Spleen (tissue), 11 donors: ENCODE measurements around the gene DPAGT1. TPM values are rescaled to one million over a fixed set of nuclear protein-coding genes. Genes with fewer than 3 reads are reported as not detected.

Experiments used
- DNase-seq: peaks from one replicate; pipeline ENCODE4 v3.0.0-alpha.2; 2020
- H3K27ac ChIP-seq, 8 donors: fragments of 200-600 bp; sonication (generic) in 7 of 8; 1 replicate in 4 of 8; 2 replicates in 4 of 8; pipeline versions ENCODE4 v1.5.0 to v1.8.0; 2016 to 2021; ENCODE audit warnings: inconsistent platforms in 4 of 8, mild to moderate bottlenecking in 4 of 8, moderate library complexity in 1 of 8
- H3K27me3 ChIP-seq, 7 donors: fragments of 200-600 bp; sonication (generic) in 6 of 7; replicated peaks in 1 of 7; 1 replicate in 4 of 7; 2 replicates in 3 of 7; pipeline versions ENCODE4 v1.5.0 to v1.8.0; 2016 to 2021; ENCODE audit warnings: inconsistent platforms in 3 of 7, mild to moderate bottlenecking in 1 of 7
- H3K36me3 ChIP-seq, 6 donors: fragments of 200-600 bp; sonication (generic) in 5 of 6; 1 replicate in 4 of 6; 2 replicates in 2 of 6; pipeline versions ENCODE4 v1.5.0 to v1.8.0; 2016 to 2021; ENCODE audit warnings: inconsistent platforms in 2 of 6
- H3K4me1 ChIP-seq, 6 donors: fragments of 200-600 bp; sonication (generic) in 5 of 6; 1 replicate in 3 of 6; 2 replicates in 3 of 6; pipeline versions ENCODE4 v1.5.0 to v1.8.0; 2016 to 2021; ENCODE audit warnings: inconsistent platforms in 3 of 6
- H3K4me3 ChIP-seq, 8 donors: fragments of 200-600 bp; sonication (generic) in 7 of 8; 1 replicate in 4 of 8; 2 replicates in 4 of 8; pipeline versions ENCODE4 v1.5.0 to v1.8.0; 2016 to 2021; ENCODE audit warnings: inconsistent platforms in 4 of 8, mild to moderate bottlenecking in 4 of 8, moderate library complexity in 2 of 8
- H3K9me3 ChIP-seq, 8 donors: fragments of 200-600 bp; sonication (generic) in 7 of 8; 1 replicate in 4 of 8; 2 replicates in 4 of 8; pipeline versions ENCODE4 v1.5.0 to v1.8.0; 2016 to 2021; ENCODE audit warnings: inconsistent platforms in 4 of 8
- POLR2A ChIP-seq, 3 donors: fragments of 450-650 bp; IDR thresholded peaks; one replicate each; pipeline ENCODE4 v1.5.1; 2017; ENCODE audit warnings: antibody characterized with exemption in 3 of 3, mild to moderate bottlenecking in 1 of 3
- POLR2AphosphoS5 ChIP-seq, 3 donors: sonication (generic); formaldehyde crosslinking; IDR thresholded peaks; one replicate each; pipeline ENCODE4 v1.5.1; 2017; ENCODE audit warnings: antibody characterized with exemption in 3 of 3
- WGBS, 5 donors: extraction: QIAGEN DNeasy Blood & Tissue Kit in 3 of 5; methylation state at CpG; one replicate each; pipeline versions ENCODE4 v1.1.5 to v1.1.7; 2013 to 2018; 5-methylcytosine and 5-hydroxymethylcytosine counted together
- intact Hi-C: fragments of 100-400 bp; cut with DNase I; formaldehyde crosslinking; loops from one replicate; pipeline ENCODE4 v1.15.0; 2023; ENCODE audit warnings: low total_unique reads
- polyA plus RNA-seq, 3 donors: library from polyadenylated mRNA; stranded (reverse); fragments of 200-250 nt; gene quantifications; one replicate each; pipeline ENCODE4 v1.2.1, GENCODE V29; 2013
- total RNA-seq, 7 donors: library from RNA; depleted of rRNA in 3 of 7; stranded (reverse); fragments of >200 nt in 3 of 7; fragmentation: NEBNext Ultra II Directional in 4 of 7; extraction: Animal tissue kit (Norgen Biotek cat#: 25700) in 4 of 7; gene quantifications; one replicate each; pipeline versions ENCODE4 v1.1.0 to v1.2.1, GENCODE V29; 2016 to 2021
- TF ChIP-seq, protein P1 (sequence below), 11 experiments: fragments of 200-600 bp in 7 of 11; fragments of 450-650 bp in 4 of 11; sonication (generic) in 4 of 11; IDR thresholded peaks in 8 of 11; conservative IDR thresholded peaks in 3 of 11; 1 replicate in 7 of 11; 2 replicates in 4 of 11; pipeline versions ENCODE4 v1.4.0 to v1.8.0; 2016 to 2021; ENCODE audit warnings: antibody characterized with exemption in 11 of 11, inconsistent platforms in 4 of 11, mild to moderate bottlenecking in 1 of 11
- donor health status: healthy with polysubstance abuse.
- donor health status: DM: no; HTN: no; CAD: no; lungs with moderate emphysema.
- donor health status: DM: no; HTN: no; CAD: no.
- donor health status: Bipolar disorder and iron deficiency.
- donor health status: healthy.
- donor health status: DM: no; HTN: no; CAD: no.
- donor health status: DM: yes; HTN: yes; CAD: no.

DPAGT1 gene
- total and polyA plus RNA-seq, 10 donors, result 20.7 to 58.9 (median 33.7) TPM

DNA sequence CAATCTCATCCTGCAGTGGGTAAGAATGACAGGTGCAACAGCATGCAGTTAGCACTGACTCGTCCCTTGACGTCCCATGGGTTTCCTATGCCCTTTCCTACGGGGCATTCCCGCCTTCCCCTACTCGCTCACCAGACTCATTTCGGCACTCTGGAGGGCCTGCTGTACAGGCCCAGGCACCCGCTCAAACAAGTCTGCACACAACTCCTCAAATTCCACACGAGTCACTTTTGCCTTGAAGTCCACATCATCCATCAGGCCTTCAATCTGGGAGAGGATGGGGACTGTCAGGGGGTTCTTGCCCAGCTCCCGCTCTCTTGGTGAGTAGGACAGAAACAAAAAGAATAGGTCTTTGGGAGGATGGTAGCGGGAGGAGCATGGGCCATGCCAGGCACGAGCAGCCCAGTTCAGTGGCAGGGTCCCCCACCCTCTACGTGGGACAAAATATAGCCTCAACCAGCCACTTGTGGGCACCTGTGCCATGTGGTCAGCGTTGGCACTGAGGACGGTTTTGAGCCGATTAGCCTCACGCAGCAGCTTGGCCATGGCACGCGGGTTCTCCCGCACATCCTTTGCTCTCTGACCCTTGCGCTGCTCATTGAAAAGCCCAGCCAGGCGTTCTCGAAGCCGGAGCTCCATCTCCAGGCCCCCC, 49.4 kb downstream of the DPAGT1 start:
- H3K36me3 ChIP-seq, result peaks cover 4 to 82% (median 77%) of the 10 kb centered on the region in 6 donors
- peak; percentile 42 for DNase-seq
- no peaks in the 10 kb centered on the region for H3K9me3 ChIP-seq
- H3K27ac ChIP-seq, result no peak overlapping the region
- no peak overlapping the region for H3K4me3 ChIP-seq
- H3K27me3 ChIP-seq, result no peaks in the 10 kb centered on the region
- intact Hi-C loops, result no loop called here
- TF ChIP-seq, protein P1, sequence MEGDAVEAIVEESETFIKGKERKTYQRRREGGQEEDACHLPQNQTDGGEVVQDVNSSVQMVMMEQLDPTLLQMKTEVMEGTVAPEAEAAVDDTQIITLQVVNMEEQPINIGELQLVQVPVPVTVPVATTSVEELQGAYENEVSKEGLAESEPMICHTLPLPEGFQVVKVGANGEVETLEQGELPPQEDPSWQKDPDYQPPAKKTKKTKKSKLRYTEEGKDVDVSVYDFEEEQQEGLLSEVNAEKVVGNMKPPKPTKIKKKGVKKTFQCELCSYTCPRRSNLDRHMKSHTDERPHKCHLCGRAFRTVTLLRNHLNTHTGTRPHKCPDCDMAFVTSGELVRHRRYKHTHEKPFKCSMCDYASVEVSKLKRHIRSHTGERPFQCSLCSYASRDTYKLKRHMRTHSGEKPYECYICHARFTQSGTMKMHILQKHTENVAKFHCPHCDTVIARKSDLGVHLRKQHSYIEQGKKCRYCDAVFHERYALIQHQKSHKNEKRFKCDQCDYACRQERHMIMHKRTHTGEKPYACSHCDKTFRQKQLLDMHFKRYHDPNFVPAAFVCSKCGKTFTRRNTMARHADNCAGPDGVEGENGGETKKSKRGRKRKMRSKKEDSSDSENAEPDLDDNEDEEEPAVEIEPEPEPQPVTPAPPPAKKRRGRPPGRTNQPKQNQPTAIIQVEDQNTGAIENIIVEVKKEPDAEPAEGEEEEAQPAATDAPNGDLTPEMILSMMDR (IDR thresholded peaks at IDR 0.05 in 8 of 11, conservative IDR thresholded peaks at IDR 0.05 in 3 of 11), result no peak
- TF ChIP-seq POLR2AphosphoS5 (IDR thresholded peaks at IDR 0.05) (no peak), POLR2A (IDR thresholded peaks at IDR 0.05) (no peak)
- WGBS, 5 donors, result 89 to 94% (median 90%) methylated on average over 22 to 23 of the region's 23 CpGs
- H3K4me1 ChIP-seq, result peaks cover 13 to 45% (median 19%) of the 10 kb centered on the region in 6 donors

DNA sequence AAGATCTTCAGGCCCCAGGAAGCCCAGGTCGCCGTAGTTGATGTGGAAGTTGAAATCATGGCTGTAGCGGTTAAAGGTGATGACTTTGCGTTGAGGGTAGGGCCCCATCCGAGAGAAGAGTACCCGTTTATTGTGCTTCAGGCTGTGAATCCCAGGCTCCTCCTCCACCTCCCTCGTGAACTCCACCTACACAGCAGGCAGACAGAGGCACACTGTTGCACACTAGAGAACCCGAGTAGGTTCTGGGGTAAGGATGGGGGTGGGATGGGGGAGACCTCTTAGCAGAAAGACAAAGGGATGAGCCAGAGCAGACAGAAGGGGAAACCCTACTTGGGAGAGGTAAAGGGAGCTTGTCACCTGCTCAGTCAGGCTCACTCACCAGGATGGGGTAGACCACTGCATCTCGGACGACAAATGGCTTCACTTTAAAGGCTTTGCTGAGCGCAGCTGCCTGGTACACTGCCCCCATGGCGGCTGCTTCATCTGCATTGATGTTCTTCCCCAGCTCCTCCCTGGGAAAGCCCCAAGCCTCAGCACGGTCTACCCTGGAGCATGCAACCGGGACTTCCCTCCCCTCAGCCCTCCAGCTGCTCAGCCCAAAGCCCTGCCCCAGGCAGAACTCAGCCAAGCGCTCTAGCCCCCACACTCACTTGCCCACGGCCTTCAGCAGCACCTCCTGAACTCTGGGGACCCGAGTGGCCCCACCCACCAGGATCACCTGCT, 50.1 kb downstream of the DPAGT1 start:
- TF ChIP-seq, protein P1 (IDR thresholded peaks at IDR 0.05 in 8 of 11, conservative IDR thresholded peaks at IDR 0.05 in 3 of 11), result no peak
- peak in 1 of 3 donors; percentile 19 for TF ChIP-seq POLR2AphosphoS5 (IDR thresholded peaks at IDR 0.05)
- intact Hi-C loops, result no loop called here
- no peak overlapping the region for H3K4me3 ChIP-seq
- no peaks in the 10 kb centered on the region for H3K27me3 ChIP-seq
- no peak overlapping the region for H3K27ac ChIP-seq
- WGBS, 5 donors, result 62 to 74% (median 72%) methylated on average over 17 of the region's 17 CpGs
- H3K4me1 ChIP-seq, result peaks cover 13 to 42% (median 19%) of the 10 kb centered on the region in 6 donors
- H3K9me3 ChIP-seq, result no peaks in the 10 kb centered on the region
- peak; percentile 72 for DNase-seq
- H3K36me3 ChIP-seq, result peaks cover 4 to 89% (median 84%) of the 10 kb centered on the region in 6 donors

GRCh38 chr11:119049081-119049480, 52.6 kb downstream of the DPAGT1 start:
- Histone ChIP-seq H3K9me3 (no peaks in the 10 kb centered on the region), H3K4me3 (no peak overlapping the region), H3K27ac (no peak overlapping the region), H3K4me1 (peaks cover 0 to 17% (median 4%) of the 10 kb centered on the region in 6 donors), H3K27me3 (no peaks in the 10 kb centered on the region), H3K36me3 (peaks cover 4 to 100% (median 89%) of the 10 kb centered on the region in 6 donors)
- 92 to 97% (median 93%) methylated on average over 7 of the region's 7 CpGs for WGBS, 5 donors
- peak; percentile 60 for DNase-seq
- TF ChIP-seq POLR2AphosphoS5 (IDR thresholded peaks at IDR 0.05) (no peak), POLR2A (IDR thresholded peaks at IDR 0.05) (no peak)
- TF ChIP-seq, protein P1 (IDR thresholded peaks at IDR 0.05 in 8 of 11, conservative IDR thresholded peaks at IDR 0.05 in 3 of 11), result no peak
- intact Hi-C loops, result no loop called here

DNA sequence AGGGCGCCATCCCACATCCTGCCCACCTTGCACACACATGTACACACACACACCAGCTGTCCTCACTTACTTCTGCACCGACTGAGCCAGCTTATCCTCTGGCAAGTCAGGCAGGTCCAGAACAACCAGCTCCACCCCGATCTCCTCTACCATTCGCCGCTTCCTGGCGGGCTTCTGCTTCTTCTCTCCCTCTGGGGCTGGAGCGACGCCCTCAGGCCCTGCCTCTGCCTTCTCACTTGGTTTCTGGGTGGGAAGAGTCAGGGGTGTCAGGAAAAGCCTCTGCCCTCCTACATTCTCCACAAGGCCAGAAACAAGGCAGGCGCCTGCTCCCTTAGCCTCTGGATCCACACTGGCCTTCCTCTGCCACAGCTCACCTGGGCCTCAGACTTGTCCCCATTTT, 53.0 kb downstream of the DPAGT1 start:
- 84 to 96% (median 94%) methylated on average over 9 of the region's 9 CpGs for WGBS, 5 donors
- intact Hi-C loops, result no loop called here
- no peaks in the 10 kb centered on the region for H3K27me3 ChIP-seq
- peaks cover 0 to 14% (median 4%) of the 10 kb centered on the region in 6 donors for H3K4me1 ChIP-seq
- H3K27ac ChIP-seq, result no peak overlapping the region
- TF ChIP-seq, protein P1 (IDR thresholded peaks at IDR 0.05 in 8 of 11, conservative IDR thresholded peaks at IDR 0.05 in 3 of 11), result no peak
- TF ChIP-seq POLR2AphosphoS5 (IDR thresholded peaks at IDR 0.05), result no peak
- TF ChIP-seq POLR2A (IDR thresholded peaks at IDR 0.05), result no peak
- H3K36me3 ChIP-seq, result peaks cover 4 to 95% (median 85%) of the 10 kb centered on the region in 6 donors
- no peaks in the 10 kb centered on the region for H3K9me3 ChIP-seq
- no peak overlapping the region for H3K4me3 ChIP-seq
- peak; percentile 48 for DNase-seq
